Ovary (tissue), 9 donors: ENCODE data around the gene JSRP1. TPM values are rescaled to one million over a fixed set of nuclear protein-coding genes. Genes with fewer than 3 reads are reported as not detected.
A peak's percentile ranks its signal among the peaks of the same experiment; 100 is the strongest.

Source experiments
- DNase-seq, 5 donors: peaks; one replicate each; pipeline ENCODE4 v3.0.0-alpha.2; 2019 to 2020
- H3K27ac ChIP-seq, 2 donors: fragments of 200-600 bp; one replicate each; pipeline versions ENCODE4 v1.5.1 to v1.8.0; 2019 to 2022
- H3K27me3 ChIP-seq: fragments of 200-600 bp; one replicate; pipeline ENCODE4 v1.8.0; 2022
- H3K36me3 ChIP-seq: fragments of 200-600 bp; sonication (generic); one replicate; pipeline ENCODE4 v1.5.1; 2019
- H3K4me1 ChIP-seq: one replicate; pipeline ENCODE4 v1.8.1; 2013; ENCODE audit warnings: mild to moderate bottlenecking, moderate library complexity; ENCODE audit not compliant: insufficient read depth
- H3K4me3 ChIP-seq: fragments of 200-600 bp; sonication (generic); one replicate; pipeline ENCODE4 v1.5.1; 2017
- H3K9me3 ChIP-seq, 2 donors: fragments of 200-600 bp in 1 of 2; sonication (generic) in 1 of 2; one replicate each; pipeline versions ENCODE4 v1.5.1 to v1.8.1; 2013 to 2019; ENCODE audit warnings: mild to moderate bottlenecking in 1 of 2, moderate library complexity in 1 of 2
- CTCF ChIP-seq, 3 donors: fragments of 450-650 bp in 2 of 3; fragments of 200-600 bp in 1 of 3; IDR thresholded peaks; one replicate each; pipeline versions ENCODE4 v1.5.1 to v1.8.0; 2016 to 2022; ENCODE audit warnings: antibody characterized with exemption in 3 of 3, mild to moderate bottlenecking in 1 of 3
- EP300 ChIP-seq: sonication (generic); formaldehyde crosslinking; IDR thresholded peaks from one replicate; pipeline ENCODE4 v1.6.1; 2017; ENCODE audit warnings: antibody characterized with exemption
- POLR2A ChIP-seq: fragments of 450-650 bp; IDR thresholded peaks from one replicate; pipeline ENCODE4 v1.6.1; 2017; ENCODE audit warnings: antibody characterized with exemption, mild to moderate bottlenecking, moderate library complexity
- WGBS, 3 donors: extraction: QIAGEN DNeasy Blood & Tissue Kit in 1 of 3; methylation state at CpG; one replicate each; pipeline versions ENCODE4 v1.1.5 to v1.1.7; 2013 to 2017; 5-methylcytosine and 5-hydroxymethylcytosine counted together
- intact Hi-C, 4 donors: fragments of 100-400 bp; cut with DNase I; formaldehyde crosslinking; loops; one replicate each; pipeline versions ENCODE4 v1.11.0 to v1.15.1; 2022 to 2023
- polyA plus RNA-seq, 2 donors: library from polyadenylated mRNA; stranded (reverse); fragments of 200-250 nt in 1 of 2; fragments of 350-450 nt in 1 of 2; fragmentation: Illumina TruSeq in 1 of 2; extraction: RNeasy Lipid Tissue Mini Kit (QIAGEN cat#74804) in 1 of 2; gene quantifications; one replicate each; pipeline ENCODE4 v1.2.3, GENCODE V29; 2013 to 2014
- total RNA-seq, 7 donors: library from RNA; depleted of rRNA in 2 of 7; stranded (reverse); fragments of >200 nt in 2 of 7; fragmentation: NEBNext Ultra II Directional in 3 of 7; extraction: Animal tissue kit (Norgen Biotek cat#: 25700) in 3 of 7; gene quantifications; one replicate each; pipeline versions ENCODE4 v1.1.0 to v1.2.4, GENCODE V29; 2016 to 2023
- donor health status: DM: no; HTN: no; CAD: no; lungs with moderate emphysema.
- donor health status: DM: no; HTN: no; CAD: no.
- donor health status: Bipolar disorder and iron deficiency.
- donor health status: DM: yes; HTN: yes; CAD: no.
- donor health status: DM: no; HTN: no; CAD: no.
- donor health status: DM: yes; HTN: yes; CAD: no.

The JSRP1 gene
- total and polyA plus RNA-seq, 9 donors: 0.30 to 0.92 (median 0.35) TPM; not detected in 4

GRCh38 chr19:2246801-2247361 lies 9.3 kb downstream of the JSRP1 start:
- 76 to 78% (median 78%) methylated on average over 23 to 26 of the region's 26 CpGs for WGBS, 3 donors
- Histone ChIP-seq H3K4me3 (no peak overlapping the region), H3K36me3 (no peaks in the 10 kb centered on the region), H3K27ac (no peak overlapping the region), H3K9me3 (no peaks in the 10 kb centered on the region), H3K4me1 (peaks cover 15% of the 10 kb centered on the region), H3K27me3 (peaks cover 3% of the 10 kb centered on the region)
- TF ChIP-seq CTCF (IDR thresholded peaks at IDR 0.05) (no peak), EP300 (no peak), POLR2A (no peak)
- peak in 1 of 5 donors; percentile 79 for DNase-seq
- intact Hi-C loops: loop anchor here in 1 of 4 donors (10.0 kb wide), 1 partner anchor 368 kb away; no protein-coding TSS in a partner anchor

- peaks cover 12% of the 10 kb centered on the region for H3K4me1 ChIP-seq
- intact Hi-C loops: loop anchor here in 1 of 4 donors (10.0 kb wide), 1 partner anchor 369 kb away; no protein-coding TSS in a partner anchor
- H3K9me3 ChIP-seq: no peaks in the 10 kb centered on the region
- H3K36me3 ChIP-seq: no peaks in the 10 kb centered on the region
- 91 to 94% (median 91%) methylated on average over 24 to 25 of the region's 25 CpGs for WGBS, 3 donors
- no peak overlapping the region for H3K4me3 ChIP-seq
- TF ChIP-seq CTCF (IDR thresholded peaks at IDR 0.05): no peak
- TF ChIP-seq POLR2A: no peak
- no peak for TF ChIP-seq EP300
- H3K27me3 ChIP-seq: no peaks in the 10 kb centered on the region
- no peak for DNase-seq
- H3K27ac ChIP-seq: no peak overlapping the region
Measured at GRCh38 chr19:2246014-2246620, 10.1 kb downstream of the JSRP1 start.

GRCh38 chr19:2245273-2245672 lies 10.9 kb downstream of the JSRP1 start:
- DNase-seq: no peak
- no peak overlapping the region for H3K4me3 ChIP-seq
- H3K9me3 ChIP-seq: no peaks in the 10 kb centered on the region
- H3K36me3 ChIP-seq: no peaks in the 10 kb centered on the region
- H3K27me3 ChIP-seq: no peaks in the 10 kb centered on the region
- intact Hi-C loops: loop anchor here in 1 of 4 donors (10.0 kb wide), 1 partner anchor 370 kb away; no protein-coding TSS in a partner anchor
- H3K4me1 ChIP-seq: peaks cover 13% of the 10 kb centered on the region
- no peak overlapping the region for H3K27ac ChIP-seq
- no peak for TF ChIP-seq POLR2A
- 92 to 95% (median 92%) methylated on average over 15 of the region's 15 CpGs for WGBS, 3 donors

DNA sequence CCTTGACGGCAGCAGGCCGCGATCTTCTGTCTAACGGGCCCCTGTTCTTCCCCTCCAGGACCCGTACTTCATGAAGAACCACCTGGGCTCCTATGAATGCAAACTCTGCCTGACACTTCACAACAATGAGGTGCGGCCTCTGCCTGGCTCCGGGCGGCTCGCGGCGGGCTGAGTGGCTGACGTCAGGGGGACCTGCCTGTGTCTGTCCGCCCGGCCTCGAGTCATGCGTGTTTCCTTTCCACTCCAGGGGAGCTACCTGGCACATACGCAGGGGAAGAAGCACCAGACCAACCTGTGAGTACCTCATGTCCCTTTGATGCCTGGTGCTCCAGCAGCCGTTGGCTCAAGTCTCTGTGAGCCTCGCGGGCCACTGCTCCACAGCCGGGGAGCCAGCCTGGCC lies 11.7 kb downstream of the JSRP1 start:
- 90 to 91% (median 90%) methylated on average over 21 of the region's 21 CpGs for whole genome bisulfite sequencing, 3 donors
- DNase-seq: no peak
- H3K36me3 ChIP-seq: no peaks in the 10 kb centered on the region
- TF ChIP-seq CTCF (IDR thresholded peaks at IDR 0.05): no peak
- TF ChIP-seq POLR2A: no peak
- no peak overlapping the region for H3K27ac ChIP-seq
- no peaks in the 10 kb centered on the region for H3K9me3 ChIP-seq
- intact Hi-C loops: loop anchor here in 1 of 4 donors (10.0 kb wide), 1 partner anchor 370 kb away; no protein-coding TSS in a partner anchor
- H3K27me3 ChIP-seq: no peaks in the 10 kb centered on the region
- H3K4me1 ChIP-seq: peaks cover 14% of the 10 kb centered on the region
- H3K4me3 ChIP-seq: no peak overlapping the region

DNA sequence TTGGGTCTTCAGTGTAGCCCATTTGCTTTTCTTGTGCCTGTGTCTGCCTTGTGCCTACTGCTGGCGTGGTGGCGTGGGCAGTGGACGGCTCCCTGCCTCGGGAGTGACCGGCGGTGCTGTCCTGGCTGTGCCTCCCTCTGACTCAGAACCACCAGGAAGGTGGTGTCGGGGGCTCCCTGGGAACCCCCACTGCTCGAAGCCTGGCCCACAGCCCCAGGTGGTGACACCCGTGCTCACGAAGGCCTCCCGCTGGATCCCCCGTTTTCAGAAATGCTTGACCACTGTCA lies 12.1 kb downstream of the JSRP1 start:
- H3K9me3 ChIP-seq: no peaks in the 10 kb centered on the region
- no peak overlapping the region for H3K27ac ChIP-seq
- peaks cover 14% of the 10 kb centered on the region for H3K4me1 ChIP-seq
- WGBS, 3 donors: 86 to 90% (median 89%) methylated on average over 12 of the region's 12 CpGs
- H3K27me3 ChIP-seq: no peaks in the 10 kb centered on the region
- H3K36me3 ChIP-seq: no peaks in the 10 kb centered on the region
- no peak for DNase-seq
- no peak overlapping the region for H3K4me3 ChIP-seq
- intact Hi-C loops: loop anchor here in 1 of 4 donors (10.0 kb wide), 1 partner anchor 371 kb away; no protein-coding TSS in a partner anchor
- TF ChIP-seq EP300 (no peak), CTCF (IDR thresholded peaks at IDR 0.05) (no peak), POLR2A (no peak)
